ENCODE data around the gene FARS2. TPM values are rescaled to one million over a fixed set of nuclear protein-coding genes. Genes with fewer than 3 reads are reported as not detected.

Gene FARS2
- polyA plus RNA-seq, 1 donor from 2014 or later, result 11.9 TPM

- H3F3A ChIP-seq (ENCODE audit: insufficient read depth, low read length, poor library complexity, severe bottlenecking), result no peaks in the 10 kb centered on the region
- no peaks in the 10 kb centered on the region for H4K20me1 ChIP-seq (ENCODE audit: insufficient read depth)
- H2AFZ ChIP-seq (ENCODE audit: low read depth, low read length), result no peak overlapping the region
- no peaks in the 10 kb centered on the region for H3K36me3 ChIP-seq (ENCODE audit: insufficient read depth, low read length)
- TF ChIP-seq CTCF (IDR thresholded peaks at IDR 0.05; ENCODE audit: poor library complexity, severe bottlenecking) (no peak), EP300 (conservative IDR thresholded peaks at IDR 0.05; ENCODE audit: poor library complexity, severe bottlenecking) (no peak), EZH2 (IDR thresholded peaks at IDR 0.05; ENCODE audit: borderline replicate concordance, insufficient read depth, low read length, poor library complexity, severe bottlenecking) (no peak), TAF1 (IDR thresholded peaks at IDR 0.05; ENCODE audit: low read depth) (no peak), RAD21 (conservative IDR thresholded peaks at IDR 0.05) (no peak), MXI1 (conservative IDR thresholded peaks at IDR 0.05; ENCODE audit: poor library complexity, severe bottlenecking) (no peak), SMC3 (conservative IDR thresholded peaks at IDR 0.05; ENCODE audit: poor library complexity) (no peak), POLR2AphosphoS5 (IDR thresholded peaks at IDR 0.05) (no peak), REST (IDR thresholded peaks at IDR 0.05; ENCODE audit: borderline replicate concordance) (no peak)
- H3K27me3 ChIP-seq (ENCODE audit: insufficient read depth, low read depth, low read length), result no peaks in the 10 kb centered on the region
- H3K79me2 ChIP-seq (replicated peaks; ENCODE audit: insufficient read depth, low read length), result no peaks in the 10 kb centered on the region
- no peaks in the 10 kb centered on the region for H3K9me3 ChIP-seq (ENCODE audit: low read length)
- no peak overlapping the region for H3K9ac ChIP-seq (ENCODE audit: low read length)
- H3K4me3 ChIP-seq (ENCODE audit: low read length), result no peak overlapping the region
- no peak overlapping the region for H3K27ac ChIP-seq (ENCODE audit: low read length)
- H3K4me2 ChIP-seq (ENCODE audit: low read length), result no peak overlapping the region
- H3K9me2 ChIP-seq (ENCODE audit: insufficient read depth, low read length), result no peaks in the 10 kb centered on the region
Measured at GRCh38 chr6:5512422-5512821, 251.1 kb downstream of the FARS2 start.

DNA sequence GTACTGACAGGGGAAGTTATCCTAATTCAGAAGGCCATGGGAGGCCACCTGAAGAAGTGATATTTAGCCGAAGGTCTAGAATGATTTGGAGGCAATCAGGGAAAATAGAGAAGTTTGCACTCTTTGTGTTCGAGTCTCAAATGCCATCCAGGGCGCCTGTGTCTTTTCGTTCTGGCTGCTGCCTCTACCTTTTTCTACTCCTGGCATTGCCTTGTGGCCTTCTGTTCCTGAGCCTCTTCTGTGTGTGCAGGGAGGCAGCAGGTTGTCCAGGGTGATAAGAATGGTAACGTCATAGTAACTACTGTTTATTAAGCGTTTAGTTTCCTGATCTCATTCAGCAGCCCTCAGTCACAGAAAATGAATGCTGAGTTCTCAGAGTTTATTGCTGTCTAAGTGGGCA is 252.1 kb downstream of the FARS2 start:
- TF ChIP-seq TAF1 (IDR thresholded peaks at IDR 0.05; ENCODE audit: low read depth) (no peak), RAD21 (conservative IDR thresholded peaks at IDR 0.05) (no peak), MXI1 (conservative IDR thresholded peaks at IDR 0.05; ENCODE audit: poor library complexity, severe bottlenecking) (no peak), CTCF (IDR thresholded peaks at IDR 0.05; ENCODE audit: poor library complexity, severe bottlenecking) (no peak), POLR2AphosphoS5 (IDR thresholded peaks at IDR 0.05) (no peak), EZH2 (IDR thresholded peaks at IDR 0.05; ENCODE audit: borderline replicate concordance, insufficient read depth, low read length, poor library complexity, severe bottlenecking) (no peak), REST (IDR thresholded peaks at IDR 0.05; ENCODE audit: borderline replicate concordance) (no peak), SMC3 (conservative IDR thresholded peaks at IDR 0.05; ENCODE audit: poor library complexity) (no peak), EP300 (conservative IDR thresholded peaks at IDR 0.05; ENCODE audit: poor library complexity, severe bottlenecking) (no peak)
- Histone ChIP-seq H3K36me3 (ENCODE audit: insufficient read depth, low read length) (no peaks in the 10 kb centered on the region), H4K20me1 (ENCODE audit: insufficient read depth) (no peaks in the 10 kb centered on the region), H3K9me2 (ENCODE audit: insufficient read depth, low read length) (no peaks in the 10 kb centered on the region), H3K9ac (ENCODE audit: low read length) (no peak overlapping the region), H3K79me2 (replicated peaks; ENCODE audit: insufficient read depth, low read length) (no peaks in the 10 kb centered on the region), H2AFZ (ENCODE audit: low read depth, low read length) (no peak overlapping the region), H3K4me2 (ENCODE audit: low read length) (no peak overlapping the region), H3F3A (ENCODE audit: insufficient read depth, low read length, poor library complexity, severe bottlenecking) (no peaks in the 10 kb centered on the region), H3K9me3 (ENCODE audit: low read length) (no peaks in the 10 kb centered on the region), H3K27me3 (ENCODE audit: insufficient read depth, low read depth, low read length) (no peaks in the 10 kb centered on the region), H3K27ac (ENCODE audit: low read length) (no peak overlapping the region), H3K4me3 (ENCODE audit: low read length) (no peak overlapping the region)
